H1 (cell line): ENCODE measurements around the gene RNF43. TPM values are rescaled to one million over a fixed set of nuclear protein-coding genes. Genes with fewer than 3 reads are reported as not detected.

ENCODE experiments used
- CTCF ChIA-PET: fragments of 300-600 bp; sonication (Branson Sonifier 250); formaldehyde crosslinking; loops from one replicate; lab custom pipeline; 2021; ENCODE audit not compliant: partially characterized antibody; lab: Charles Lee
- POLR2A ChIA-PET: fragments of 300-600 bp; sonication (Branson Sonifier 250); formaldehyde crosslinking; loops from one replicate; lab custom pipeline; 2021; ENCODE audit warnings: inconsistent platforms; ENCODE audit not compliant: partially characterized antibody; lab: Charles Lee
- DNase-seq, 2 experiments: peaks; one replicate each; pipeline versions ENCODE4 v3.0.0 to v3.0.0-alpha.2; 2010 to 2022; ENCODE audit warnings: low spot score in 2 of 2, low read depth in 1 of 2, mixed read lengths in 1 of 2
- FAIRE-seq: peaks from 2 replicates; lab custom pipeline; 2011; peaks lifted over from hg19 to GRCh38; lab: Jason Lieb, UNC
- H2AFZ ChIP-seq: 2 replicates; pipeline ENCODE4 v1.8.1; 2012; ENCODE audit warnings: low read length, inconsistent platforms
- H2AK5ac ChIP-seq: 2 replicates; pipeline ENCODE4 v1.6.1; 2013; ENCODE audit warnings: low read depth, low read length
- H2BK120ac ChIP-seq: replicated peaks from 2 replicates; pipeline ENCODE3; 2013; ENCODE audit warnings: low read depth, low read length, inconsistent platforms
- H2BK12ac ChIP-seq: 2 replicates; pipeline ENCODE4 v1.6.1; 2013; ENCODE audit warnings: low read depth, low read length
- H2BK15ac ChIP-seq: 2 replicates; pipeline ENCODE4 v1.6.1; 2013; ENCODE audit warnings: low read length
- H2BK20ac ChIP-seq: 2 replicates; pipeline ENCODE4 v1.6.1; 2013; ENCODE audit warnings: low read length
- H2BK5ac ChIP-seq: 2 replicates; pipeline ENCODE4 v1.6.1; 2013; ENCODE audit warnings: low read depth, low read length
- H3K14ac ChIP-seq: 2 replicates; pipeline ENCODE4 v1.6.1; 2013; ENCODE audit warnings: inconsistent platforms; ENCODE audit not compliant: insufficient read length
- H3K18ac ChIP-seq: 2 replicates; pipeline ENCODE4 v1.6.1; 2013; ENCODE audit warnings: low read length; ENCODE audit errors: extremely low read depth
- H3K23ac ChIP-seq: 2 replicates; pipeline ENCODE4 v1.6.1; 2013; ENCODE audit warnings: inconsistent platforms; ENCODE audit not compliant: insufficient read length
- H3K23me2 ChIP-seq: 2 replicates; pipeline ENCODE4 v1.6.1; 2013; ENCODE audit warnings: low read depth, low read length
- H3K27ac ChIP-seq: 2 replicates; pipeline ENCODE4 v1.6.1; 2011; ENCODE audit warnings: low read depth, low read length, inconsistent platforms
- H3K27me3 ChIP-seq, 4 experiments: replicated peaks in 1 of 4; 1 replicate in 1 of 4; 2 replicates in 3 of 4; pipeline versions ENCODE4 v1.6.1 to v1.8.1; 2011 to 2013; ENCODE audit warnings: low read length in 3 of 4, mild to moderate bottlenecking in 3 of 4, inconsistent platforms in 2 of 4, mixed read lengths in 2 of 4, moderate library complexity in 1 of 4; ENCODE audit not compliant: control insufficient read depth in 3 of 4, insufficient read depth in 3 of 4; ENCODE audit errors: extremely low read depth in 1 of 4
- H3K36me3 ChIP-seq, 4 experiments: 2 replicates each; pipeline versions ENCODE4 v1.6.1 to v1.8.1; 2011 to 2013; ENCODE audit warnings: mild to moderate bottlenecking in 4 of 4, low read length in 3 of 4, moderate library complexity in 2 of 4, control low read depth in 1 of 4, inconsistent platforms in 1 of 4; ENCODE audit not compliant: insufficient read depth in 4 of 4, control insufficient read depth in 2 of 4
- H3K4ac ChIP-seq: replicated peaks from 2 replicates; pipeline ENCODE3; 2013; ENCODE audit warnings: low read length, low read depth, mixed read lengths, inconsistent platforms; ENCODE audit not compliant: insufficient read length
- H3K4me1 ChIP-seq, 4 experiments: replicated peaks in 1 of 4; 1 replicate in 1 of 4; 2 replicates in 3 of 4; pipeline versions ENCODE4 v1.6.1 to v1.8.1; 2011 to 2013; ENCODE audit warnings: low read length in 3 of 4, inconsistent platforms in 2 of 4, mixed read lengths in 1 of 4; ENCODE audit not compliant: insufficient read depth in 4 of 4, control insufficient read depth in 3 of 4
- H3K4me2 ChIP-seq, 2 experiments: 2 replicates each; pipeline versions ENCODE4 v1.6.1 to v1.8.1; 2011 to 2013; ENCODE audit warnings: low read depth in 2 of 2, low read length in 2 of 2, control low read depth in 1 of 2, inconsistent platforms in 1 of 2, mild to moderate bottlenecking in 1 of 2; ENCODE audit not compliant: insufficient read depth in 1 of 2
- H3K4me3 ChIP-seq, 4 experiments: fragments of 200-600, 300-600 bp in 1 of 4; sonication (generic), shearing (Covaris generic), sonication (Bioruptor Twin) in 1 of 4; 2 replicates each; pipeline versions ENCODE4 v1.5.1 to v1.8.1; 2011 to 2016; ENCODE audit warnings: low read length in 4 of 4, low read depth in 3 of 4, control low read depth in 2 of 4, inconsistent platforms in 2 of 4, mild to moderate bottlenecking in 2 of 4, mixed read lengths in 1 of 4, moderate library complexity in 1 of 4; ENCODE audit not compliant: insufficient read depth in 2 of 4; ENCODE audit errors: extremely low read depth in 1 of 4
- H3K56ac ChIP-seq: replicated peaks from 2 replicates; pipeline ENCODE3; 2013; ENCODE audit warnings: low read depth, mild to moderate bottlenecking, mixed read lengths, low read length, inconsistent platforms; ENCODE audit not compliant: insufficient read length
- H3K79me1 ChIP-seq: 2 replicates; pipeline ENCODE4 v1.6.1; 2013; ENCODE audit warnings: low read depth, low read length, control low read depth
- H3K79me2 ChIP-seq, 2 experiments: 2 replicates each; pipeline versions ENCODE4 v1.6.1 to v1.8.1; 2012 to 2013; ENCODE audit warnings: low read length in 2 of 2, mild to moderate bottlenecking in 2 of 2, inconsistent platforms in 1 of 2; ENCODE audit not compliant: insufficient read depth in 2 of 2, control insufficient read depth in 1 of 2
- H3K9ac ChIP-seq, 4 experiments: replicated peaks in 1 of 4; 1 replicate in 1 of 4; 2 replicates in 3 of 4; pipeline versions ENCODE4 v1.6.1 to v1.8.1; 2011 to 2013; ENCODE audit warnings: low read depth in 3 of 4, low read length in 3 of 4, control low read depth in 2 of 4, mild to moderate bottlenecking in 2 of 4, moderate library complexity in 2 of 4, inconsistent platforms in 1 of 4; ENCODE audit errors: extremely low read depth in 1 of 4
- H3K9me3 ChIP-seq, 2 experiments: 2 replicates each; pipeline versions ENCODE4 v1.6.1 to v1.8.1; 2012 to 2013; ENCODE audit warnings: mild to moderate bottlenecking in 2 of 2, moderate library complexity in 2 of 2, control low read depth in 1 of 2, inconsistent platforms in 1 of 2, low read depth in 1 of 2, low read length in 1 of 2, mixed read lengths in 1 of 2; ENCODE audit not compliant: insufficient read depth in 2 of 2
- H4K20me1 ChIP-seq, 2 experiments: replicated peaks in 1 of 2; 2 replicates each; pipeline versions ENCODE3 to v1.8.1; 2011 to 2013; ENCODE audit warnings: inconsistent platforms in 2 of 2, low read length in 2 of 2, mild to moderate bottlenecking in 1 of 2; ENCODE audit not compliant: insufficient read depth in 2 of 2, control insufficient read depth in 1 of 2
- H4K5ac ChIP-seq: 2 replicates; pipeline ENCODE4 v1.6.1; 2013; ENCODE audit warnings: low read length, low read depth, mixed read lengths, inconsistent platforms; ENCODE audit not compliant: insufficient read length
- H4K8ac ChIP-seq: 2 replicates; pipeline ENCODE4 v1.8.0; 2013; ENCODE audit warnings: mild to moderate bottlenecking, moderate library complexity, low read length, inconsistent platforms; ENCODE audit not compliant: insufficient read depth; ENCODE audit errors: extremely low read depth
- H4K91ac ChIP-seq: replicated peaks from 2 replicates; pipeline ENCODE3; 2013; ENCODE audit warnings: low read length, mixed read lengths, inconsistent platforms; ENCODE audit not compliant: insufficient read length
- CREB1 ChIP-seq: IDR thresholded peaks from 2 replicates; pipeline ENCODE4 v1.6.1; 2012; ENCODE audit warnings: inconsistent platforms
- CTBP2 ChIP-seq: IDR thresholded peaks from 2 replicates; pipeline ENCODE4 v1.7.0; 2011; ENCODE audit warnings: borderline replicate concordance, mild to moderate bottlenecking, moderate library complexity, mixed read lengths, low read length; ENCODE audit not compliant: insufficient read depth, insufficient read length
- NRF1 ChIP-seq: IDR thresholded peaks from 2 replicates; pipeline ENCODE4 v1.6.1; 2011; ENCODE audit warnings: mild to moderate bottlenecking, low read depth, low read length, improper control_type of control experiment
- POLR2AphosphoS5 ChIP-seq: IDR thresholded peaks from 2 replicates; pipeline ENCODE4 v1.6.1; 2011; ENCODE audit warnings: low read depth, low read length
- SP1 ChIP-seq: IDR thresholded peaks from 2 replicates; pipeline ENCODE4 v1.6.1; 2011; ENCODE audit warnings: low read depth, low read length
- SP4 ChIP-seq: IDR thresholded peaks from 2 replicates; pipeline ENCODE4 v1.6.1; 2012; ENCODE audit warnings: low read length, inconsistent platforms
- ZNF274 ChIP-seq: IDR thresholded peaks from 2 replicates; pipeline ENCODE4 v1.7.0; 2012; ENCODE audit warnings: low read length, borderline replicate concordance; ENCODE audit errors: extremely low read depth
- WGBS, 2 experiments: shearing (Covaris generic) in 1 of 2; methylation state at CpG; one replicate each; pipeline versions ENCODE4 v1.1.6 to v1.1.7; 2013 to 2015; ENCODE audit warnings: low lambda C conversion rate in 2 of 2, mixed read lengths in 2 of 2, inconsistent platforms in 1 of 2, low coverage in 1 of 2, missing lambda C conversion rate in 1 of 2; ENCODE audit not compliant: insufficient replicate concordance in 2 of 2, insufficient coverage in 1 of 2, insufficient read length in 1 of 2; ENCODE audit errors: extremely low coverage in 1 of 2, missing lambda C conversion rate in 1 of 2; 5-methylcytosine and 5-hydroxymethylcytosine counted together
- polyA plus RNA-seq, 7 experiments: library from polyadenylated mRNA; depleted of rRNA in 3 of 7; stranded (reverse) in 5 of 7; unstranded in 2 of 7; fragments of >200 nt in 5 of 7; fragments of 200-250 nt in 2 of 7; gene quantifications; 1 replicate in 5 of 7; 2 replicates in 1 of 7; 4 replicates in 1 of 7; pipeline versions ENCODE4 v1.2.1 to v1.2.3, GENCODE V29; 2011 to 2013; ENCODE audit warnings: missing spikeins in 2 of 7, mixed read lengths in 2 of 7
- total RNA-seq: library from RNA; stranded (reverse); fragmentation: NEBNext Ultra II Directional; extraction: Animal tissue kit (Norgen Biotek cat#: 25700); gene quantifications from 2 replicates; pipeline ENCODE4 v1.2.1, GENCODE V29; 2021
- TF ChIP-seq, protein P1 (sequence below): IDR thresholded peaks from 2 replicates; pipeline ENCODE4 v1.6.1; 2011; ENCODE audit warnings: low read depth, mild to moderate bottlenecking, low read length; ENCODE audit not compliant: insufficient read depth

RNF43 gene
- total and polyA plus RNA-seq, 2 of the 8 experiments (the other 6 are each of a cell fraction or from before 2014, with no cell fraction given): 0.89 to 1.5 TPM

DNA sequence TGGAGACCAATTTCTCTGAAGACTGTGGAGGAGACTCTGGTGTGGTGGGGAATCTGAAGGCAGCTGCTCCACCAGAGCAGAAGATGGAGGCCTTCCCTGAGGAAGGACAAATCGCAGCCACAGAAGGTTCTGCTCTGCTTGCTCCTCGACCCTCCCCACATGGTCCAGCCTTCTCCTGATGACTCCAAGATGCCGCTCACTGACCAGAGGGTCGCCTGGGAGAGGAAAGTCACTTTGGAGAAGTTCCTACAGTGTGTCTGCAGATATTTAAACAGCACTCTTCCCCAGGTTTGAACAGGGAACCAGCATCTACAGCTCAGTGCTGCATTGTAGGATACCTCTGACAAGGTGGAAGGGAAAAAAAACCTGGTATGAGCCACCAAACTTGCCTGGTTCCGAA, 44.3 kb downstream of the RNF43 start:
- H3K4ac ChIP-seq: no peak overlapping the region
- H3K14ac ChIP-seq: no peak overlapping the region
- no peak overlapping the region for H3K23ac ChIP-seq
- no peaks in the 10 kb centered on the region for H3K79me1 ChIP-seq
- no peak overlapping the region for H4K91ac ChIP-seq
- 0 out of 2 replicates have a peak overlapping the region, but pooled peaks have one; percentile 35 for H2BK12ac ChIP-seq
- H3K79me2 ChIP-seq: no peaks in the 10 kb centered on the region
- no peak overlapping the region for H3K27ac ChIP-seq
- H3K4me1 ChIP-seq: peaks cover 5 to 15% (median 10%) of the 10 kb centered on the region in 4 experiments; a peak in 5 of 7 replicates
- FAIRE-seq: no peak
- 0 out of 2 replicates have a peak overlapping the region, but pooled peaks have one; percentile 9 for H2BK5ac ChIP-seq
- no peak overlapping the region for H2AK5ac ChIP-seq
- H3K9me3 ChIP-seq: no peaks in the 10 kb centered on the region
- no peak overlapping the region for H3K4me2 ChIP-seq
- no peak overlapping the region for H2AFZ ChIP-seq
- DNase-seq: no peak
- no peak overlapping the region for H2BK120ac ChIP-seq
- no peaks in the 10 kb centered on the region; a peak in 1 of 8 replicates for H3K36me3 ChIP-seq
- H3K18ac ChIP-seq: no peak overlapping the region
- H4K5ac ChIP-seq: no peak overlapping the region
- no peak overlapping the region for H3K56ac ChIP-seq
- no peak overlapping the region for H2BK20ac ChIP-seq
- H4K20me1 ChIP-seq: no peaks in the 10 kb centered on the region
- no peak overlapping the region for H2BK15ac ChIP-seq
- H4K8ac ChIP-seq: no peak overlapping the region
- CTCF ChIA-PET: interaction anchor here (0.6 to 3.1 kb wide), 9 partner anchors 9 to 69 kb away, joined by 3 to 12 read pairs (median 3); partner anchors contain the start of gene RNF43
- POLR2A ChIA-PET: interaction anchor here (0.5 to 1.4 kb wide), 3 partner anchors 10 to 1156 kb away, joined by 3 read pairs; no protein-coding TSS in a partner anchor
- H3K9ac ChIP-seq: no peak overlapping the region
- H3K23me2 ChIP-seq: no peaks in the 10 kb centered on the region
- H3K27me3 ChIP-seq: no peaks in the 10 kb centered on the region
- no peak overlapping the region for H3K4me3 ChIP-seq
- 88% methylated on average over 5 of the region's 5 CpGs; no CpG with 5 or more reads in 1 of the 2 experiments for WGBS, 2 experiments
- TF ChIP-seq SP4 (no peak), NRF1 (no peak), SP1 (no peak), CREB1 (no peak), ZNF274 (no peak), POLR2AphosphoS5 (no peak), CTBP2 (no peak)
- TF ChIP-seq, protein P1, sequence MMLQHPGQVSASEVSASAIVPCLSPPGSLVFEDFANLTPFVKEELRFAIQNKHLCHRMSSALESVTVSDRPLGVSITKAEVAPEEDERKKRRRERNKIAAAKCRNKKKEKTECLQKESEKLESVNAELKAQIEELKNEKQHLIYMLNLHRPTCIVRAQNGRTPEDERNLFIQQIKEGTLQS: no peak
